Testis (tissue), 3 donors: ENCODE data around the gene WRNIP1. TPM values are rescaled to one million over a fixed set of nuclear protein-coding genes. Genes with fewer than 3 reads are reported as not detected.

Experiments used
- DNase-seq: peaks from one replicate; pipeline ENCODE4 v3.0.0-alpha.2; 2019
- H3K27ac ChIP-seq, 2 donors: fragments of 200-600 bp; sonication (generic); one replicate each; pipeline ENCODE4 v1.5.1; 2019
- H3K27me3 ChIP-seq: fragments of 200-600 bp; sonication (generic); one replicate; pipeline ENCODE4 v1.5.1; 2019
- H3K36me3 ChIP-seq: fragments of 200-600 bp; sonication (generic); one replicate; pipeline ENCODE4 v1.5.1; 2017; ENCODE audit warnings: low read depth; ENCODE audit errors: missing control alignments
- H3K4me1 ChIP-seq: fragments of 200-600 bp; sonication (generic); one replicate; pipeline ENCODE4 v1.5.1; 2019
- H3K4me3 ChIP-seq, 2 donors: fragments of 200-600 bp; sonication (generic); one replicate each; pipeline ENCODE4 v1.5.1; 2017 to 2019
- H3K9me3 ChIP-seq: fragments of 200-600 bp; sonication (generic); one replicate; pipeline ENCODE4 v1.5.1; 2017
- POLR2A ChIP-seq: fragments of 450-650 bp; IDR thresholded peaks from one replicate; pipeline ENCODE4 v1.6.1; 2017; ENCODE audit warnings: antibody characterized with exemption, mild to moderate bottlenecking, moderate library complexity
- WGBS, 2 donors: methylation state at CpG; one replicate each; pipeline ENCODE4 v1.1.5; 2018; 5-methylcytosine and 5-hydroxymethylcytosine counted together
- intact Hi-C: fragments of 100-400 bp; cut with DNase I; formaldehyde crosslinking; loops from one replicate; pipeline ENCODE4 v1.15.1; 2023; ENCODE audit warnings: low total_unique reads
- polyA plus RNA-seq: library from polyadenylated mRNA; stranded (reverse); fragments of 350-450 nt; fragmentation: Illumina TruSeq; extraction: RNeasy Lipid Tissue Mini Kit (QIAGEN cat#74804); gene quantifications from one replicate; pipeline ENCODE4 v1.2.3, GENCODE V29; 2014; ENCODE audit warnings: low read depth, low replicate concordance; ENCODE audit not compliant: insufficient read depth
- total RNA-seq, 2 donors: library from RNA; depleted of rRNA; stranded (reverse); fragments of >200 nt; gene quantifications; one replicate each; pipeline ENCODE4 v1.2.3, GENCODE V29; 2016
- TF ChIP-seq, protein P1 (sequence below), 3 experiments: fragments of 450-650 bp in 2 of 3; fragments of 200-600 bp in 1 of 3; sonication (generic) in 1 of 3; IDR thresholded peaks; one replicate each; pipeline ENCODE4 v1.5.1; 2016 to 2019; ENCODE audit warnings: antibody characterized with exemption in 3 of 3, mild to moderate bottlenecking in 2 of 3, moderate library complexity in 1 of 3

The WRNIP1 gene
- total and polyA plus RNA-seq, 3 donors from 2014 or later: 57.7 to 102 (median 95.8) TPM

GRCh38 chr6:2752477-2753109, 12.6 kb upstream of the WRNIP1 start:
- Histone ChIP-seq H3K27ac (no peak overlapping the region), H3K27me3 (no peaks in the 10 kb centered on the region), H3K4me1 (peaks cover 5% of the 10 kb centered on the region), H3K9me3 (no peaks in the 10 kb centered on the region), H3K36me3 (no peaks in the 10 kb centered on the region), H3K4me3 (no peak overlapping the region)
- TF ChIP-seq, protein P1, sequence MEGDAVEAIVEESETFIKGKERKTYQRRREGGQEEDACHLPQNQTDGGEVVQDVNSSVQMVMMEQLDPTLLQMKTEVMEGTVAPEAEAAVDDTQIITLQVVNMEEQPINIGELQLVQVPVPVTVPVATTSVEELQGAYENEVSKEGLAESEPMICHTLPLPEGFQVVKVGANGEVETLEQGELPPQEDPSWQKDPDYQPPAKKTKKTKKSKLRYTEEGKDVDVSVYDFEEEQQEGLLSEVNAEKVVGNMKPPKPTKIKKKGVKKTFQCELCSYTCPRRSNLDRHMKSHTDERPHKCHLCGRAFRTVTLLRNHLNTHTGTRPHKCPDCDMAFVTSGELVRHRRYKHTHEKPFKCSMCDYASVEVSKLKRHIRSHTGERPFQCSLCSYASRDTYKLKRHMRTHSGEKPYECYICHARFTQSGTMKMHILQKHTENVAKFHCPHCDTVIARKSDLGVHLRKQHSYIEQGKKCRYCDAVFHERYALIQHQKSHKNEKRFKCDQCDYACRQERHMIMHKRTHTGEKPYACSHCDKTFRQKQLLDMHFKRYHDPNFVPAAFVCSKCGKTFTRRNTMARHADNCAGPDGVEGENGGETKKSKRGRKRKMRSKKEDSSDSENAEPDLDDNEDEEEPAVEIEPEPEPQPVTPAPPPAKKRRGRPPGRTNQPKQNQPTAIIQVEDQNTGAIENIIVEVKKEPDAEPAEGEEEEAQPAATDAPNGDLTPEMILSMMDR (IDR thresholded peaks at IDR 0.05): no peak
- no peak for TF ChIP-seq POLR2A
- 77 to 84% methylated on average over 5 of the region's 5 CpGs for WGBS, 2 donors
- DNase-seq: no peak
- intact Hi-C loops: no loop called here

GRCh38 chr6:2753110-2753489, 12.1 kb upstream of the WRNIP1 start:
- intact Hi-C loops: no loop called here
- no peak for DNase-seq
- WGBS, 2 donors: 85 to 94% methylated on average over 7 of the region's 7 CpGs

GRCh38 chr6:2753743-2754142, 11.4 kb upstream of the WRNIP1 start:
- Histone ChIP-seq H3K27ac (no peak overlapping the region), H3K4me1 (peaks cover 5% of the 10 kb centered on the region), H3K4me3 (no peak overlapping the region), H3K9me3 (no peaks in the 10 kb centered on the region), H3K27me3 (no peaks in the 10 kb centered on the region), H3K36me3 (no peaks in the 10 kb centered on the region)
- DNase-seq: no peak
- TF ChIP-seq, protein P1 (IDR thresholded peaks at IDR 0.05): no peak
- TF ChIP-seq POLR2A: no peak
- intact Hi-C loops: no loop called here

More at GRCh38 chr6:2753110-2753489, 12.1 kb upstream of the WRNIP1 start:
- TF ChIP-seq, protein P1 (IDR thresholded peaks at IDR 0.05): no peak
- TF ChIP-seq POLR2A: no peak
- peaks cover 5% of the 10 kb centered on the region for H3K4me1 ChIP-seq
- H3K9me3 ChIP-seq: no peaks in the 10 kb centered on the region
- no peaks in the 10 kb centered on the region for H3K36me3 ChIP-seq
- no peaks in the 10 kb centered on the region for H3K27me3 ChIP-seq
- no peak overlapping the region for H3K4me3 ChIP-seq
- H3K27ac ChIP-seq: no peak overlapping the region

- Histone ChIP-seq H3K27ac (no peak overlapping the region), H3K9me3 (no peaks in the 10 kb centered on the region), H3K4me1 (peaks cover 5% of the 10 kb centered on the region), H3K4me3 (no peak overlapping the region), H3K27me3 (no peaks in the 10 kb centered on the region), H3K36me3 (no peaks in the 10 kb centered on the region)
- WGBS, 2 donors: 62 to 87% methylated on average over 3 of the region's 3 CpGs
- no peak for TF ChIP-seq POLR2A
- TF ChIP-seq, protein P1 (IDR thresholded peaks at IDR 0.05): no peak
- intact Hi-C loops: no loop called here
- no peak for DNase-seq
Observed at GRCh38 chr6:2754393-2754792, 10.8 kb upstream of the WRNIP1 start.

DNA sequence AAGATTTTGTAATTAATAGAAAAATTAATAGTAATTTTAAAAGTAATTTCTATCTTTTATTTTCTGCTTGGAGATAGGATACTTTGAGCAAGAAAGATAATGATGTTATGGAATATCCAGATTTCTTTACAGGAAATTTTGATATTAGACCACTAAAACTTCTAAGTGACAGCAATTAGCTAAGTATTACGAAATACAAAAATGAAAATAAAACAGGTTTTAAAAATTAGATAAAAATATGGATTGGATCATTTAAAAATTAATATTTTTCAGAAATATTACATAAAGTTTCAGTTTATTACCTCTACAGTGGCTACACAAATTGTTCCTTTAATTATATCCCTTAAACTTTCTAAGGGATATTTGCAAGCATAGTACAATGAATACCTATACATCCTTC, 10.3 kb upstream of the WRNIP1 start:
- no peak for DNase-seq
- H3K27ac ChIP-seq: no peak overlapping the region
- no peaks in the 10 kb centered on the region for H3K27me3 ChIP-seq
- intact Hi-C loops: no loop called here
- H3K4me3 ChIP-seq: no peak overlapping the region
- 73 to 88% methylated on average over 1 of the region's 1 CpG for WGBS, 2 donors
- H3K9me3 ChIP-seq: no peaks in the 10 kb centered on the region
- H3K4me1 ChIP-seq: peaks cover 5% of the 10 kb centered on the region
- TF ChIP-seq, protein P1 (IDR thresholded peaks at IDR 0.05): no peak
- no peak for TF ChIP-seq POLR2A
- no peaks in the 10 kb centered on the region for H3K36me3 ChIP-seq
